GM19239 (cell line): ENCODE data around the gene HNF4A.

Experiments used
- DNase-seq: peaks from one replicate; pipeline ENCODE4 v3.0.0; 2011; ENCODE audit warnings: low spot score; ENCODE audit not compliant: insufficient read length
- FAIRE-seq: peaks from 2 replicates; lab custom pipeline; 2011; peaks lifted over from hg19 to GRCh38; lab: Jason Lieb, UNC

HNF4A gene

DNA sequence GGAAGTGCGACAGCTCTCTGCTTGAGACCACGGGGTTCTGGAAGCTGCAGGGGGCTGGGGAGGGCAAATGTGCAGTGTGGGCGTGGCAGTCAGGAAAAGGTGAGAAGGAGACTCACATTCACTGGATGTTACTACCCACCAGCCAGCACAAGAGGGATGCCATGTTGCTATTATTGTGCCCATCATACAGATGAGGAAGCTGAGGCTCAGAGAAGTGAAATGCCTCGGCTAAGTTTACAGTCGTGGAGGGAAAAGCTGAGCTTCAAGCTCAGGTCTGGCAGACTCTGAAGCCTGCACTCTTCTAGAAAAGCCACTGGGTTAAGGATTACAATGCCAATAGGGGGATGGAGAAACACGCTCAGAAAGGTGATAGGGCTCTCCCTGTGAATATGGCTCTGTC is 34.4 kb downstream of the HNF4A start:
- no peak for FAIRE-seq
- no peak for DNase-seq

DNA sequence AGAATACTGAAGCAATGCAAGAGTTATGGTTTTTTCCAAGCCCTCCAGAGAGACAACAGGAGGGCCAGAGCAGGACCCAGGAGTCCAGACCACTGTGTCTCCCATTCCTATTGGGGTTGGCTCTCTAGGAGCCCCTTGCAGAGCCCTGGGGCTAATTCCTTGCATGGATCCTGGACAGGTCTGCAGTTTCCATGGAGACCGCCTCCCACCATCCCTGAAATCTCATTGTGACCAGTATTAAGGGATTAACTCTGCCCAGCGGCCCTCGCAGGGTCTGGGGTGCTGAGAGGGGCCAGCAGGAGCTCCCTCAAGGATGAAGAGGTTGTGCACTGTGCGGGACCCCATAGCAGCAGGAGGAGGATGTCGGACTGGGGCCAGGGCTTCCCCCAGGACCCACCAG is 34.8 kb downstream of the HNF4A start:
- no peak for DNase-seq
- FAIRE-seq = no peak

DNA sequence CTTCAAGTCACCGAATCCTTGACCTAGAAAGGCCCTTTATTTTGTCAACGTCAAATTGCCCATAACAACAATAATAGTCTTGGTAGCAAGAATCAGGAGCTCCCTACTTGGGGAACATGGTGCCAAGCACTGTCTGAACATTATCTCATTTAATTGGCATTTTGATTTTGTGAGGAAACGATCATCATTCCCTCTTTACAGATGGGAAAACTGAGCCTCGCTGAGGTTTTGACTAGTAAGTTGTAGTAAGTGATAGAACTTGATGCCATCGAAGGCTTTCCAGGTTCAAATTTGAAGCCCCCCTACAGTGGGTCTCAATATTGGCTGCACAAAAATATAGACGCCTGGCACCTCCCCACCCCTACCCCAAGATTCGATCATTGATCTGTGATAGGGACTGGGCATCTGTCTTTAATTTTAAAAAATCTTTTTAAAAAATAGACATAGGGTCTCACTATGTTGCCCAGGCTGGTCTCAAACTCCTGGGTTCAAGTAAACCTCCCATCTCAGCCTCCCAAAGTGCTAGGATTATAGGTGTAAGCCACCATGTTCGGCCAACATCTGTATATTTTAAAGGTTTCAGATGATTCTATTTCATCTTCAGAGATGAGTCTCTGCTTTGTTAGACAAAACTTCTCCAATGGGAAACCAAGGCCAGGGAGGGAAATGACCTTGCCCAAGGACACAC is 36.7 kb downstream of the HNF4A start:
- DNase-seq = no peak
- no peak for FAIRE-seq

DNA sequence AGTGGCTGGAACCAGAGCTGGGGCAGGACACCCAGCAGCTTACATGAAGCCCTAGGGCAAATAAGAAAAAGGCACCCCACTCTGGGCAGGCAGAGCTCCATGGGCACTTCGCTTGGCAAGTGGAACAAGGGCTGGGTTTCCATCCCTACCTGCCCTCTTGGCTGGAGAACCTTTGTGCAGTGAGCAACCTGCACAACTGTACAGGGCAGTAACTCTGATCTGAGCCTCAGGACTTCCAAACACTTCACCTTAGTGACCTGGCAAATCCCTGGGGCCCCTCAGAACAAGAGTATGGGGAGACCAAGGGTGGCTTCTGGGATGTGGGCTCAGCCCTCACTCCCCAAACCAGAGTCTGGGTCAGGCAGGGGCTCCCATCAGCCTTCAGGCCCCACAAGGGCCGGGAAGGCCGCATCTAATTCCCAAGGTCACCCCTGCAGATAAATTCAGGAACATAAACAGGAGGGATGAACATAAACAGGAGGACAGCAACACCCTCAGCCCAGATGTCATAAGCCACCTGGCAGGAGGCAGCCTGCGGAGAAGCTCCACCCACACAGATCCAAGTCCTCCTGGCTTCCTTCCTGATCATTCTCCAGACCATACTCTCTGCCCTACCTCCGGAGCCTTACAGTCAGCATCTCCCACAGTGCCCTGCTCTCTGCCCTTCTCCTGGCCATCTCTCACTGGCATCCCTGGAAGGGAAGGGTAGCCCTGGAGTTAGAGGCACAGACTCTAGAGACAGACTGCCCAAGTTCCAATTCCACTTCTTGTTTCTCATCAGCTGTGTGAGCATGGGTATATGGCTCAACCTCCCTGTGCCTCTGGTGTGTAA is 37.5 kb downstream of the HNF4A start:
- DNase-seq (no peak), FAIRE-seq (no peak)

DNA sequence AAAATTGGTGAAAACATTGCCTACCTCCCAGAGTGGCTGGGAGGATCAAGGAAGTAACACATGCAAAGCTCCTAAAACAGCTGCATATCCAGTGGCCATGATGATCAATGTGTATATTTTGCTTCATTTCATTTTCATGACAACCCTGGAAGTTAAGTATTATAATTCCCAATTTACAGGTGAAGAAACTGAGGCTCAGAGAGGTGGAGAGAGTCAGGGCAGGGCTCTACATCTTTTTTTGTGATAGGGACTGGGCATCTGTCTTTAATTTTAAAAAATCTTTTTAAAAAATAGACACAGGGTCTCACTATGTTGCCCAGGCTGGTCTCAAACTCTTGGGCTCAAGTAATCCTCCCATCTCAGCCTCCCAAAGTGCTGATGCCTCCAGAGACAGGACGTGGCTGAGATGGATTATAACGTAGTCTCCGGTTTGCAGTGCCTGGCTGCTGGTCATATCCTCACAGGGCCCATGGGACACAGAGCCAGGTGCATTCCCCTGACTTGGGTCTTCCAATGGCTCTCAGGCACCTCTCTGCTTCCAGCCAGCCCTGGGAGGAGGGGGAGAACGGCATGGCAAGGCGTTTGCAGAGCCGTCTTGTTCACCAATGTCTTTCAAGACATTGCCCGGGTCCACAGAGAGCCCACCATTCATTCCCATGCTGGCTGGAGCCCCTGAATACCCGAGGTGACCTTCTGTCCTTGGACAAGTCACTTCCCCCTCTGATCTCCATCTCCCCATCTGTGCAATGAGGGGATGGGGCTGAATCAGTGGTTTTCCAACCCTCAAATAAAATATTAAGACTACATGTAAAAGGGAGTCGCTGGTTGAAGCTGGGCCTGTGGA is 38.3 kb downstream of the HNF4A start:
- FAIRE-seq (no peak), DNase-seq (no peak)

DNA sequence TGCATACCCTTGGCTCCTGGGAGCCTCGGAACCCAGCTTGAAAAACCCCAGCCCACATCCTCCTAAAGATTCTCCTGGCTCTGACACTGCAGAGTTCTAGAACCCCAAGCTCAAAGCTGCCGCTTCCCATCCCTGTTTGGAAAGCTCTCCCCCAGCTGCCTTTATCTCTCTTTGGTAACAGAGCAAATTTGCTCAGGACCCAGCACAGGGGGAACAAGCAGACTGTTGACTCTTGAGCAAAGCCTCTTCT is 38.9 kb downstream of the HNF4A start:
- DNase-seq = no peak
- no peak for FAIRE-seq

DNA sequence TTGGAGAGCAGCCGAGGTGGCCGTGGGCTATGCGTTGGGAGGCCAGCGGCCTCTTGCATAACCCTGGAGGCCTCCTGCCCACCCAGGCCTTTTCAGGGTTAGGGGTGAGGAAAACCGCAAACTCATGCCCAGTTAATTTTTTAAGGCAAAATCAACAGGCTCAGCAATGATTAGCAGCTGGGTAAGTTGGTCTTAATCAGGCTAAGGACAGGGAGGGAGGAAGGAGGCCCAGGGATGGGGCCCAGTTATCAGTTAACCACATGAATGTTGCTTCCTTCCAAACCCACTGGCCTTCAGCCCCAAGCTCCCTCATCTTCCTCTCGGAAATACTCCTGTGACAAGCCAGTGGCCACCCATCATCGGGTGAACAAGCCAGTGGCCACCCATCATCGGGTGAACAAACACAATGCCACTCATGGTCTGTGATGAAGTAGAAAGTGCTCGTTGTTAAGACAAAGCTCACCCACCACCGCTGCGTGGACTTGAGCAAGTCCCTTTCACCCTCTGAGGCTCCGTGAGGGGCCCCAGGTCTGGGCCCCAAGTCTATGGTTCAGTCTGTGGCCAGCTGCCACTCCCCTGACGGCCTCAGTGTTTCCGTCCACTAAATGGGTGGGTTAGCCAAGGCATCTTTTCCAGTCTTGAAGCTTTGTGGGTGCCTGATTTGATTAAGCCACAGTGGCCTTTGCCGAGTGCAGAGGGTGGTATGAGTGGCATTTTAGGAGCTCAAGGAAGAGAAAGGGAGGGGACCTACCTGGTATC is 39.4 kb downstream of the HNF4A start:
- FAIRE-seq = no peak
- DNase-seq = no peak

DNA sequence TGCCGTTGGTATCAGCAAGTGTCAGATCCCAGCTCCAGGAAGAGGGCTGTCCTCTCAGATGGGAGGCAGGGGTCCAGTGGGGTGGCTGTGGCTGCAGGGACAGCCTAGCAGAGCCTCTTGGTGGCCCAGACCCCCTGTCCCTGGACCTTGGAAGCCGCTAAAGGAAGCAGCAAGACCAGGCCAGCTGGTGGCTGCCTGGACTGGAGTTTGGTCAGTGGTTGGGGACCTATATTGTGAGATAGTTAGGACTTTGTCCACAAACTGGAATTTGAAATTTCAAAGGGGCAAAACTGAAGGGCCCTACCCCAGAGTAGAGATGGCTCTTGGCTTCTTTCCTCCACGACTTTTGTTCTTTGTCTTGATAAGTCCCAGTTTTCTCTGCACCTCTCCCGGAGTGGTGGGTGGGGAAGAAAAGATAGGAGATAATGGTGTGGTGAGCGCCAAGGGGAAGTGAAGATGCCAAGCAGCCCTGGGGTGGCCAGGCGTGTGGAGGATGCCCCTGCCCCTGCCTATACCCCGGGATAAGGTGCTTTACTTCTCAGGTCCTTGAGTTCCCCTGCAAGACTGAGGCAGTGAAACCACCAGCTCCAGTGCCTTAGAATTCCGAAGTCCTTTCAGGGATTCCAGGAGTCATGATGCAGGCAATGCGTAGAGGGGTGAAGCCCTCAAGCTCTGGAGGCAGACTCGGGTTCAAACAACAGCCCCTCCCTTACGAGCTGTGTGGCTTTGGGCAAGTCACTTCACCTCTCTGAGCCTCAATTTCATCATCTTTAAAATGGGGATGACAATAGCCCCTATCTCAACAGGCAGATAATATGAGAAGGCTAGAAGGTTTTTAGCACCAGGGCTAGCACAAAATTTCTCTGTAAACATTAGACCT is 40.2 kb downstream of the HNF4A start:
- DNase-seq = no peak
- no peak for FAIRE-seq

DNA sequence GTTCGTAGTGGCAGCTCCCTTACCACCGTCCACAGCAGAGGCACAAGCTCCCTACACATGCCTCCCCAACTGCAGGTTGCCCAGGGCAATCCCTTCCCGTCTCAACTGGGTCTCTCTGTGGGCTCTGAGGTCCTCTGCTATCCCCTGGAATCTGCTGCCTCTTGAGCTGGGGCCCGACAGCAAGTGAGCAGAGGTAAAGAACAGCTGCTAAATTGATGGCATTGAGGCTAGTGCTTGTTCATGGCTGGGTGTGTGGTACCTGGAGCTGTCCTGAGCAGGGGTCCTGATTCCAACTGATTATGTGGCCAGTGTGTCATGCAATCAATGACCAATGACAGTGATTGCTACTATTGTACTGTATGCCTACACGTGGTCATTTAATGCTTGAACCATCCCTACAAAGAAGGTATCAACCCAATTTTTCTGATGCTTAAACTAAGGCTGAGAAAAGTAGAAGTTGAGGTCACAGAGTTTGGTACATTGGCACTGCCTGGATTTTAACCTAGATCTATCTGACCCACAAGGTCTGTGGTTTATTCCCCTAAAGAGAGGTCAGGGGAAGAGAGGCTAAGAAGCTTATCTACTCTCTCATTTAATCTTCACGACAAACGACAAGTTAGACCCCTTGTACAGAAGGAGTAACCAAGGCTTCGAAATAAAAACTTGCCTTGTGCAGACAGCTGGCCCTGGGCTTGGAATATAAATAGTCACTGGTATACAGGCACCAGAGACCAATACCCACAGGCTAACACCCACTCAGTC is 41.1 kb downstream of the HNF4A start:
- FAIRE-seq (no peak), DNase-seq (no peak)

DNA sequence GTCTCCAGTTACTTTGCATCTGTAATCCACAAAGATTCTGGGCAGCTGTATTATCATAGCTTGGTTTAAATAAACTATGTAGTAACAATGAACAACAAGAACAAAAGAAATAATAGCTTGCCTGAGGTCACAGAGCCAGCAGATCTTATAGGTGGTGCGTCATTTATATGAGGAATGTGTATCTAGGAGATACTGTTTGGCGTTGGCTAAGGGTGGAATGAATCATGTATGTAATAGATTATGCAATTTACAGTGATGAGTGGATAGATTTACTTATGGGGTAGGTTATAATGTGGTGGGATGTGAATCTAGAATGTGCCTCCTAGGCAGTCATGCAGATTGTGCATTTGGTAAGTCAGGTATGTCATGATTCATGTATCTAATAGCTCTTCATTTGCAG is 42.8 kb downstream of the HNF4A start:
- FAIRE-seq = no peak
- DNase-seq = no peak

DNA sequence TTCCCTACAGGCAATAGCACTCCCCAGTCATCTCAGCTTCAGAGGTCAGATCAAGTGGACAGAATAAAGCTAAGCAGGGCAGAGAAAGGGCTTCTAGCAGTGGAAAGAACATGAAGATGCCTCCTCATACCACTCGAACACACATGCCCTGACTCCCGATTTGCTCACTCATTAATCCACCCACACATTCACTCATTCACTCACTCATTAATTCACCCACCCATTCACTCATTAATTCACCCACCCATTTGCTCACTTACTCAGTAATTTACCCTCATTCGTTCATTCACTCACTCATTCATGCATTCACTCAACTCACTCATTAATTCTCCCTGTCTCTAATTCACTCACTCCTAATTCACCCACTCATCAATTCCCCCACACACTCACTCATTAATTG is 43.9 kb downstream of the HNF4A start:
- DNase-seq (no peak), FAIRE-seq (no peak)

DNA sequence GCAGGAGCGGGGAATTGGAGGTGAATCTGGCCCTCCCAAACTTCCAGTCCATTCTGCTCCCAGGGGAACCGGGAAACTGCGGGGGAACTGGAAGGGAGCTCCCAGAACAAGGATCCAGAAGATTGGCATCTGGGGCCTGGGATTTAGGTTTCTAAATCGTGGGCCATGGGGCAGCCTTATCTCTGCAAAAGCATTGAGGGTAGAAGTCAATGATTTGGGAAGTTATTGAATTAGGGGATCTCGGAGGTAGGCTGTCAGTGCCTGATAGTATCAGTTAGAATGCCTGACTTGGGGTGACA is 45.1 kb downstream of the HNF4A start:
- FAIRE-seq (no peak), DNase-seq (no peak)

DNA sequence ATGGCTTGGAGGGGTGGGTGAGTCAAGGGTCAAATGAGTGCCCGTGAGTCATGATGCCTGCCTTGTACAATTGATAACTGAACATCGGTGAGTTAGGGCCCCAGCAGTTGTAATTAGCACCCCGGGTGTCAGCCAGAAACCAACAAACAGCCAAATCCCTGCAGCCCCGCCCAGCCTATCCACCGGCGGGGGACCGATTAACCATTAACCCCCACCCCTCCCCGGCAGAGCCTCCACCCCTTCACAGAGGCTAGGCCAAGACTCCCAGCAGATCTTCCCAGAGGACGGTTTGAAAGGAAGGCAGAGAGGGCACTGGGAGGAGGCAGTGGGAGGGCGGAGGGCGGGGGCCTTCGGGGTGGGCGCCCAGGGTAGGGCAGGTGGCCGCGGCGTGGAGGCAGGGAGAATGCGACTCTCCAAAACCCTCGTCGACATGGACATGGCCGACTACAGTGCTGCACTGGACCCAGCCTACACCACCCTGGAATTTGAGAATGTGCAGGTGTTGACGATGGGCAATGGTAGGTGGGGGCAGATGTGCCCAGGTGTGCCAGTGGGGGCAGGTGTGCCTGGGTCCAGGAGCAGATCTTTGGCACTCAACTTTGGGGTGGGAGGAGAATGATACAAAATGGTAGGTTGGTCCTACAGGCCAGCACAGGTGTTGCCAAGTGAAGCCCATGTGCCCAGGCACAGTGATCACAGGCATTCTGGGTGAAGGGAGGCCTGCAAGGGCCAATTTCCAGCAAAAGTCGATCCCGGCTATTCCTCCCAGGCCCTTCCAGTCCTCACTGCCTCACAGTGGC is 45.7 kb downstream of the HNF4A start:
- DNase-seq = no peak
- FAIRE-seq = no peak

DNA sequence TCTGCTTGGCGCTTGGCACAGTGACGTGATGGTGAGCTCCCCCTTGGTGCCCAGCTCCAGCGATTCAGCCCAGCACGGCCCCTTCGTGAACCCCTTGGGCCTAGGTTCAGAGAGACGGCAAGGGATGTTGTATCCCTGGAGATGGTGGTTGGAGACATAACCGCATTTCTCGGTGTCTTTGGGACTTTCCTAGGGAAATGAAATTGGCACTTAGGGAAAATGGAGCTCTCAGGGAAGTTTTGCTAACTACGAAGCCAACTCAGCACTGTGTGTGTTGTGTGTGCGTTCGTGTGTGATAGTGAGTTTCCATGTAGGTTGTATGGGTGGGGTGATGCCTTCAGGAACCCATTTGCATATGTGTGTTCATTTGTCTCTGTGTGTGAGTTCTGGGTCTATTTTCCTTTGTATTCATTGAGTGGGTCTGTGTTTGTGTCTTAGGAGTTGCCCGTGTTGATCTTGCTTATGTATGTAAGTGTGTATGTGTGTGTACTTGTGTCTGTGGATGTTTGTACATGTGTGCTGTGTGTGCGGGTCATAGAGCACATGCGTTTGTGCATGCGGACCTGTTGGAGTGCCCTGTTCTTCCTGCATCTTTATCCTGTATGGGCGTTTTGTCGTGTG is 46.4 kb downstream of the HNF4A start:
- no peak for DNase-seq
- no peak for FAIRE-seq

DNA sequence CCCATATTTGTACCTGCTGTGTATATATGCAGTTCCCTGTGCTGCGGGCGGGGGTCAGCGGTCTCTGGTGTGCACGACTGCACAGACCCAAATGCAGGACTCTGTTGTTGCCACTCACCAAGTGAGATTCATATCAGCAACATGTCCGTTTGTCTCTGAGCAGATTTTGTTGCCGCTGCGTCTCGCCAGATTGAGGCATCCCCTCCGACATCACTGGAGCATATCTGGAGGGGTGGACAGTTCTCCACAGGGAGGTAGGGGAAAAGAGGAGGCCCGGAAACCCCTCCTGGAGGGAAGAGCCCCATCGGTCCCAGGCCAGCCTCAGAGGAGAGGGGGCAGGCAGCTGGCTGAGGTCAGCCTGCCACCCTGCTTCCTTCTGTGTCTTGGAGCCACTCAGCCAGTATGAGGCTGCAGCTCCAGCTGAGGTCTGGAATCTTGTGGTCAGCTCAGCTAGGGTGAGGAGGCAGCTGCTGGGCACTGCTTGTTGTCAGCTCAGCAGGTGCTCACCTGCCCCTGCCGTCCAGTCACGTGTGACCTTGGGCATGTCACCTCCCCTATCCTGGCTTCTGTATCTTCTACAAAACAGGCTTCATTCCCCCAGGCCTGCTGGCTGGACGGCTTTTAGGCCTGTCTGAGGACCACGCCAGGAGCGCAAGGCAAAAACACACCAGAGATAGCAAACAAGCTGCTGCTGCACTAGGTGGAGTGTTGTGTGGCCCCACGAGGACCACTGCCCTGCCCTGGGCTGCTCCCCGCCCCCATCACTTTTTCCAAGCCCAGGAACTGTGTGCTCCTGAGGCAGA is 47.1 kb downstream of the HNF4A start:
- FAIRE-seq = no peak

DNA sequence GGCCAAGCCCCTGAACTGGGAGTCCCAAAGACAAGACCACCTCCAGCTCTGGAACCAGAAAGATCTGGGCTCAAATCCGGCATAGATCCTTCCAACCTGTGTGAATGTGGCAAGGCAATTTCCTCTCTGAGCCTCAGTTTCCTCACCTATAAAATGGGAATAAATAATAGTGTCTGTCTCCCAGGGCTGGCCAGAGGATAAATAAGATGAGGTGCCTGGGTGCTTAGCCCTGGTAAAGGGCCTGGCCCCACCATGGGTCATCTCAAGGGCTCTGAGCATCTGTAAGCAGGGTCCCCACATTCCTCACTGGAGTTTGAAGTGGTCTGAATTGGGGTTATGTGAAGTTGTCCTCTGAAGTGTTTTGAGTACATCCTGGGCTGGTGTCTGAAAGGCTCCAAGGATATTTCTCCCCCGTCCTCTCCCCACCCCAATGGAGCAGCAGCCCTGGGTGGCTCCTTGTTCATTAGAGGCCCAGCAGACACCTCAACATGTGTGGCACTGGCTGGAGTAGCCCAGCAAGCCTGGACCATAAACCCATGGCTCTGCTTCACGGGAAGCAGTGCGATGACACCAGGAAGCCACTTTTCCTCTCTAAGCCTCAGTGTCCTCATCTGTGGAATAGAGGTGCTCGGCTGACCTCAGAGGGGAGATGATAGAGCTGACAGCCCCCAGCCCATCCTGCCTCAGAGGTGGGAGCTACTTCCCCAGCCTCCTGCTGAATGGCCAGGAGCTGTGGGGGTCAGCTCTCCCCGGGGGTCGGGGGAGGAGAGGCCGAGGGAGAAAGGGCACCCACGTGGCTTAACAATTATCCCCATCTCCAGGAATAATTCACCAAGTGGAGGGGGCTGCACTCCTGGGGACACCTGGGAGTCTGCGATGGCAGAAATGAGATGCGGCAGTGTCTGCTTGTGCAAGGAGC is 48.0 kb downstream of the HNF4A start:
- FAIRE-seq = no peak
- no peak for DNase-seq

More for the DNA sequence above, 47.1 kb downstream of the HNF4A start:
- DNase-seq = no peak
